ENCODE results near the gene RNF207.

DNA sequence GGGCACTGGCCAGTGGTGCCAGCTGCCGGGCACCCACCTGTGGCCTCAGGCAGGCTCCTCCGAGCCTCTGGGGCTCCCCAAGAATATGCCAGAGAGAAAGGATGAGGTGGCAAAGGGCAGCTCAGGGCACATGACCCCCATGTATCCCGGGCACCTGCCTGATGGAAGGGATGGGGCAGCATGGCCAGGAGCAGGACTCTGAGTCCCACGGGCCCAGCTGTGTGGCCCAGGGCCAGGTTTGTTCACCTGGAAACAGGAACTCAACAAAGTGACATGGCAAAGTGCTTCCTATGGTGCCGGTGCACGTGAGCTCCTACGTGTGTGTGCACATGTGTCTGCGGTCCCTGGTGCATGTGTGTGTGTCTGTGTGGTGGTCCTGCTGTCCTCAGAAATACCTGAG, 64.5 kb downstream of the RNF207 start:
- no peak for TF ChIP-seq EZH2 (IDR thresholded peaks at IDR 0.05; ENCODE audit: low read length, unreplicated experiment)
- TF ChIP-seq, protein P1, sequence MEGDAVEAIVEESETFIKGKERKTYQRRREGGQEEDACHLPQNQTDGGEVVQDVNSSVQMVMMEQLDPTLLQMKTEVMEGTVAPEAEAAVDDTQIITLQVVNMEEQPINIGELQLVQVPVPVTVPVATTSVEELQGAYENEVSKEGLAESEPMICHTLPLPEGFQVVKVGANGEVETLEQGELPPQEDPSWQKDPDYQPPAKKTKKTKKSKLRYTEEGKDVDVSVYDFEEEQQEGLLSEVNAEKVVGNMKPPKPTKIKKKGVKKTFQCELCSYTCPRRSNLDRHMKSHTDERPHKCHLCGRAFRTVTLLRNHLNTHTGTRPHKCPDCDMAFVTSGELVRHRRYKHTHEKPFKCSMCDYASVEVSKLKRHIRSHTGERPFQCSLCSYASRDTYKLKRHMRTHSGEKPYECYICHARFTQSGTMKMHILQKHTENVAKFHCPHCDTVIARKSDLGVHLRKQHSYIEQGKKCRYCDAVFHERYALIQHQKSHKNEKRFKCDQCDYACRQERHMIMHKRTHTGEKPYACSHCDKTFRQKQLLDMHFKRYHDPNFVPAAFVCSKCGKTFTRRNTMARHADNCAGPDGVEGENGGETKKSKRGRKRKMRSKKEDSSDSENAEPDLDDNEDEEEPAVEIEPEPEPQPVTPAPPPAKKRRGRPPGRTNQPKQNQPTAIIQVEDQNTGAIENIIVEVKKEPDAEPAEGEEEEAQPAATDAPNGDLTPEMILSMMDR (conservative IDR thresholded peaks at IDR 0.05; ENCODE audit: low read depth, low read length) = no peak

All from PC-3 (cell line).